22Rv1 (cell line): Measurements from ENCODE around the gene RHBDD1.

Experiments used
- ZFX ChIP-seq: fragments of 450-650 bp; IDR thresholded peaks from 2 replicates; pipeline ENCODE4 v1.6.1; 2017; ENCODE audit warnings: antibody characterized with exemption, borderline replicate concordance
- TF ChIP-seq, protein P1 (sequence below): fragments of 450-650 bp; IDR thresholded peaks from 2 replicates; pipeline ENCODE4 v1.5.1; 2017; ENCODE audit warnings: mild to moderate bottlenecking

DNA sequence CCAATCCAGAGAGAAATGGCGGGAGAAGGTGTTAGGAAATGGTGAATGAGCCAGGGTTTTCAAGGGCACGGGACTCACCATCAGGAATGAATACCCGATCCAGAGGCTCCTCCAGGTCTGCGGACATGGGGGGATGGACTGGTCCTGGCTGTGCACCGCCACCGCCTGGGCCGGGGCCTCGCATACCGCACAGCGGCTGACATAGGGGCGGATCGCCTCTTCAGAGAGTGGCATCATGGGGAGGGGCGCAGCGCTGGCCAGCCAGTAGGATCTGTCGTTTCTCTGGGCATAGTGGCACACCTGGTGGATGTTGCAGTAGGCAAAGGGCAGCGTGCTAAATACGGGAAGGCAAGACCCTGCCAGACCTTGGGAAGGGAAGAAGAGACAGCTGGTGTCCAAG is 172.1 kb downstream of the RHBDD1 start:
- TF ChIP-seq, protein P1, sequence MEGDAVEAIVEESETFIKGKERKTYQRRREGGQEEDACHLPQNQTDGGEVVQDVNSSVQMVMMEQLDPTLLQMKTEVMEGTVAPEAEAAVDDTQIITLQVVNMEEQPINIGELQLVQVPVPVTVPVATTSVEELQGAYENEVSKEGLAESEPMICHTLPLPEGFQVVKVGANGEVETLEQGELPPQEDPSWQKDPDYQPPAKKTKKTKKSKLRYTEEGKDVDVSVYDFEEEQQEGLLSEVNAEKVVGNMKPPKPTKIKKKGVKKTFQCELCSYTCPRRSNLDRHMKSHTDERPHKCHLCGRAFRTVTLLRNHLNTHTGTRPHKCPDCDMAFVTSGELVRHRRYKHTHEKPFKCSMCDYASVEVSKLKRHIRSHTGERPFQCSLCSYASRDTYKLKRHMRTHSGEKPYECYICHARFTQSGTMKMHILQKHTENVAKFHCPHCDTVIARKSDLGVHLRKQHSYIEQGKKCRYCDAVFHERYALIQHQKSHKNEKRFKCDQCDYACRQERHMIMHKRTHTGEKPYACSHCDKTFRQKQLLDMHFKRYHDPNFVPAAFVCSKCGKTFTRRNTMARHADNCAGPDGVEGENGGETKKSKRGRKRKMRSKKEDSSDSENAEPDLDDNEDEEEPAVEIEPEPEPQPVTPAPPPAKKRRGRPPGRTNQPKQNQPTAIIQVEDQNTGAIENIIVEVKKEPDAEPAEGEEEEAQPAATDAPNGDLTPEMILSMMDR, result no peak
- TF ChIP-seq ZFX, result no peak
